PFSK-1 (cell line): Measurements from ENCODE around the gene GCH1.

Experiments used
- FOXP2 ChIP-seq: optimal IDR thresholded peaks from 2 replicates; pipeline ENCODE3; 2011; ENCODE audit warnings: borderline replicate concordance, control low read depth, inconsistent platforms; ENCODE audit not compliant: insufficient read depth; ENCODE audit errors: extremely low read length, extremely low read depth
- POLR2AphosphoS5 ChIP-seq: IDR thresholded peaks from 2 replicates; pipeline ENCODE4 v1.6.1; 2012; ENCODE audit warnings: low read depth, mild to moderate bottlenecking, control low read depth, low read length, moderate library complexity
- REST ChIP-seq, 2 experiments: IDR thresholded peaks; 2 replicates each; pipeline versions ENCODE4 v1.6.1 to v1.8.0; 2011 to 2012; ENCODE audit warnings: low read depth in 2 of 2, low read length in 2 of 2, control low read depth in 1 of 2, inconsistent platforms in 1 of 2, mild to moderate bottlenecking in 1 of 2, moderate library complexity in 1 of 2; ENCODE audit not compliant: insufficient read depth in 1 of 2
- SIN3A ChIP-seq: IDR thresholded peaks from 2 replicates; pipeline ENCODE4 v1.6.1; 2012; ENCODE audit warnings: mild to moderate bottlenecking, low read length, moderate library complexity, borderline replicate concordance; ENCODE audit not compliant: insufficient read depth
- TAF1 ChIP-seq: IDR thresholded peaks from 2 replicates; pipeline ENCODE4 v1.6.1; 2012; ENCODE audit warnings: low read length, control low read depth, borderline replicate concordance; ENCODE audit not compliant: insufficient read depth

- TF ChIP-seq TAF1 = no peak
- TF ChIP-seq REST (IDR thresholded peaks at IDR 0.05; ENCODE audit: insufficient read depth in 1 of 2, low read depth in 2 of 2, low read length in 2 of 2) = no peak
- TF ChIP-seq SIN3A = no peak
- no peak for TF ChIP-seq POLR2AphosphoS5
- TF ChIP-seq FOXP2 = no peak
These were observed 87.6 kb downstream of the GCH1 start for GRCh38 chr14:54815016-54815415.
